ENCODE results near the gene GLIS1. TPM values are rescaled to one million over a fixed set of nuclear protein-coding genes. Genes with fewer than 3 reads are reported as not detected.

GLIS1 gene
- total RNA-seq, 1 experiment from 2014 or later = not detected

DNA sequence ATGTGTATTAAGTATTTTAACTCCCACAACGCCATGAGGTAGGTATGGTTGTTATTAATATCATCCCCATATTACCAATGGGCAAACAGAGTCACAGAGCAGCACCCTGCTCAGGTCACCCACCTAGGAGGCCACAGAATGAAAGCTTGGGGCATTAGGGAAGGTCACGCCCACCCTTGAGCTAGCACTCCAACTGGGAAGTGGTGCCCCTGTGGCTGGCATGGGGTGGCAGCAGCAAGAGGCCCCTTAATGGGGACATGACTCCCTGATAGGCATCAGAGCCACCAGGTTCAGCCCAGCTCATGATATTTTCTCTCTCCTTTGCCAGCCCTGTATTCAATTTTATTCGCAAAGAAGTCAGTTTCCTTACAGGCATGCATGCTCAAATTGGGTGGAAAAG lies 189.2 kb downstream of the GLIS1 start:
- Histone ChIP-seq H3K9me2 (ENCODE audit: insufficient read depth) (no peaks in the 10 kb centered on the region), H4K20me1 (ENCODE audit: insufficient read depth) (no peaks in the 10 kb centered on the region), H3K27me3 (ENCODE audit: insufficient read depth, low read depth) (no peaks in the 10 kb centered on the region), H3K4me2 (no peak overlapping the region), H3K27ac (no peak overlapping the region), H2AFZ (no peak overlapping the region), H3F3A (ENCODE audit: insufficient read depth, low read depth) (no peaks in the 10 kb centered on the region), H3K4me3 (no peak overlapping the region), H3K79me2 (ENCODE audit: low read depth) (no peaks in the 10 kb centered on the region), H3K4me1 (replicated peaks; ENCODE audit: insufficient read depth) (no peaks in the 10 kb centered on the region; the same call in 1 of the 2 replicates), H3K36me3 (ENCODE audit: low read depth) (no peaks in the 10 kb centered on the region), H3K9me3 (ENCODE audit: insufficient read depth, low read depth) (no peaks in the 10 kb centered on the region)
- BruUV-seq (replicated peaks) = no TSS peak
- ChIA-PET POLR2A (ENCODE audit: unreplicated experiment) (no interaction called here), CTCF (no interaction called here)
- TF ChIP-seq, protein P1, sequence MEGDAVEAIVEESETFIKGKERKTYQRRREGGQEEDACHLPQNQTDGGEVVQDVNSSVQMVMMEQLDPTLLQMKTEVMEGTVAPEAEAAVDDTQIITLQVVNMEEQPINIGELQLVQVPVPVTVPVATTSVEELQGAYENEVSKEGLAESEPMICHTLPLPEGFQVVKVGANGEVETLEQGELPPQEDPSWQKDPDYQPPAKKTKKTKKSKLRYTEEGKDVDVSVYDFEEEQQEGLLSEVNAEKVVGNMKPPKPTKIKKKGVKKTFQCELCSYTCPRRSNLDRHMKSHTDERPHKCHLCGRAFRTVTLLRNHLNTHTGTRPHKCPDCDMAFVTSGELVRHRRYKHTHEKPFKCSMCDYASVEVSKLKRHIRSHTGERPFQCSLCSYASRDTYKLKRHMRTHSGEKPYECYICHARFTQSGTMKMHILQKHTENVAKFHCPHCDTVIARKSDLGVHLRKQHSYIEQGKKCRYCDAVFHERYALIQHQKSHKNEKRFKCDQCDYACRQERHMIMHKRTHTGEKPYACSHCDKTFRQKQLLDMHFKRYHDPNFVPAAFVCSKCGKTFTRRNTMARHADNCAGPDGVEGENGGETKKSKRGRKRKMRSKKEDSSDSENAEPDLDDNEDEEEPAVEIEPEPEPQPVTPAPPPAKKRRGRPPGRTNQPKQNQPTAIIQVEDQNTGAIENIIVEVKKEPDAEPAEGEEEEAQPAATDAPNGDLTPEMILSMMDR (conservative IDR thresholded peaks at IDR 0.05) = no peak
- TF ChIP-seq EZH2 (IDR thresholded peaks at IDR 0.05; ENCODE audit: low read depth) = no peak
- no peak for DNase-seq
- intact Hi-C loops (cut with micrococcal nuclease; ENCODE audit: unreplicated experiment) = no loop called here

DNA sequence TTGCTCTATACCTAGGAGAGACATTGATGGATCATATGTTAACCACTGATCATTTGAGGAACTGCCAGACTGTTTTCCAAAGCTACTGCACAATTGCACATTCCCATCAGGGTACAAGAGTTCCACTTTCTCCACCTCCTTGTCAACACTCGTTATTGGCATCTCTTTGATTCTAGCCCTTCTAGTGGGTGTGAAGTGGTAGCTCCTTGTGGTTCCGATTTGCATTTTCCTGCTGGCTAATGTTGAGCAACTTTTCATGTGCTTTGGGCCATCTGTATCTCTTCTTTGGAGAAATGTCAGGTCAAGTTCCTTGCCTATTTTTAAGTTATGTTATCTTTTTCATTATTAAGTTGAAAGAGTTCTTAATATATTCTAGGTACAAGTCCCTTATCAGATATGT lies 189.7 kb downstream of the GLIS1 start:
- no peak overlapping the region for H2AFZ ChIP-seq
- intact Hi-C loops (cut with micrococcal nuclease; ENCODE audit: unreplicated experiment) = no loop called here
- TF ChIP-seq, protein P1 (conservative IDR thresholded peaks at IDR 0.05) = no peak
- no peak for TF ChIP-seq EZH2 (IDR thresholded peaks at IDR 0.05; ENCODE audit: low read depth)
- H3K36me3 ChIP-seq (ENCODE audit: low read depth) = no peaks in the 10 kb centered on the region
- no TSS peak for BruUV-seq (replicated peaks)
- H3K4me2 ChIP-seq = no peak overlapping the region
- H3F3A ChIP-seq (ENCODE audit: insufficient read depth, low read depth) = no peaks in the 10 kb centered on the region
- no peaks in the 10 kb centered on the region for H3K27me3 ChIP-seq (ENCODE audit: insufficient read depth, low read depth)
- no peaks in the 10 kb centered on the region; the same call in 1 of the 2 replicates for H3K4me1 ChIP-seq (replicated peaks; ENCODE audit: insufficient read depth)
- H3K9me3 ChIP-seq (ENCODE audit: insufficient read depth, low read depth) = no peaks in the 10 kb centered on the region
- ChIA-PET POLR2A (ENCODE audit: unreplicated experiment) (no interaction called here), CTCF (no interaction called here)
- no peaks in the 10 kb centered on the region for H3K79me2 ChIP-seq (ENCODE audit: low read depth)
- H3K27ac ChIP-seq = no peak overlapping the region
- DNase-seq = no peak
- H3K9me2 ChIP-seq (ENCODE audit: insufficient read depth) = no peaks in the 10 kb centered on the region
- no peak overlapping the region for H3K4me3 ChIP-seq
- no peaks in the 10 kb centered on the region for H4K20me1 ChIP-seq (ENCODE audit: insufficient read depth)

DNA sequence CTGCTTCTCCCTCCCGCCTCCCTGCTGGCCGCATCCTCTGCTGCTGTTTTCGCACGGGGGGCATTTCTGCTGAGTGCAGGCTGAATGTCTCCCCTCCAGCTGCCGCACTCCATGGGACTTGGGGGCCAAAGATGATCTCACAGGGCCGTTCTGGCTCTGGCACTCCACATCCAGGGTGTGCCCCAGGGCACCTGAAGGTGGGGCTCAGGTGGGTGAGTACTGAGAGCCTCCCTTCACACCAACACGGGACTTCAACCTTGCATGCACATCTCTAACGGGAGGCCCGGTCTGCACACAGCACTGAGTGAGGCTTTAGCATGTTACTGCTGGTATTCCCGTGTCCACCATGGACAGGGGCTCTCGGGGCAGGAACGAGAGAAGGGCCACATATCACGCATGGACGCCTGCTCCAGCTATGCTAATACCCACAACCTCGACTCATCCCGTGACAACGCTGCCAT lies 190.9 kb downstream of the GLIS1 start:
- H3K27ac ChIP-seq = no peak overlapping the region
- intact Hi-C loops (cut with micrococcal nuclease; ENCODE audit: unreplicated experiment) = no loop called here
- CTCF ChIA-PET = no interaction called here
- no peak overlapping the region for H3K4me3 ChIP-seq
- POLR2A ChIA-PET (ENCODE audit: unreplicated experiment) = interaction anchor here (0.6 kb wide), 1 partner anchor 13 kb away, joined by 10 read pairs; no protein-coding TSS in a partner anchor
- BruUV-seq (replicated peaks) = no TSS peak
- H3K79me2 ChIP-seq (ENCODE audit: low read depth) = no peaks in the 10 kb centered on the region
- H3K9me2 ChIP-seq (ENCODE audit: insufficient read depth) = no peaks in the 10 kb centered on the region
- no peaks in the 10 kb centered on the region for H3K9me3 ChIP-seq (ENCODE audit: insufficient read depth, low read depth)
- no peaks in the 10 kb centered on the region for H4K20me1 ChIP-seq (ENCODE audit: insufficient read depth)
- no peak for DNase-seq
- TF ChIP-seq EZH2 (IDR thresholded peaks at IDR 0.05; ENCODE audit: low read depth) = no peak
- TF ChIP-seq, protein P1 (conservative IDR thresholded peaks at IDR 0.05) = no peak
- no peak overlapping the region for H3K4me2 ChIP-seq
- H3F3A ChIP-seq (ENCODE audit: insufficient read depth, low read depth) = no peaks in the 10 kb centered on the region
- H3K36me3 ChIP-seq (ENCODE audit: low read depth) = no peaks in the 10 kb centered on the region
- H3K4me1 ChIP-seq (replicated peaks; ENCODE audit: insufficient read depth) = peaks cover 7% of the 10 kb centered on the region
- no peak overlapping the region for H2AFZ ChIP-seq
- H3K27me3 ChIP-seq (ENCODE audit: insufficient read depth, low read depth) = no peaks in the 10 kb centered on the region

All from PC-9 (cell line).